Smooth muscle cell (in vitro differentiated cells): ENCODE data around the gene PCSK7. TPM values are rescaled to one million over a fixed set of nuclear protein-coding genes. Genes with fewer than 3 reads are reported as not detected.

Source experiments
- DNase-seq: peaks from one replicate; lab custom pipeline; 2025; ENCODE audit not compliant: unreplicated experiment; lab: John Stamatoyannopoulos, UW
- H2AFZ ChIP-seq: fragments of 200-600 bp; sonication (generic); 2 replicates; pipeline ENCODE4 v1.6.0; 2016; ENCODE audit warnings: antibody characterized with exemption, low read depth, mild to moderate bottlenecking
- H3F3A ChIP-seq: fragments of 200-600 bp; sonication (generic); 2 replicates; pipeline ENCODE4 v1.6.0; 2017; ENCODE audit warnings: antibody characterized with exemption, low read depth
- H3K27ac ChIP-seq: fragments of 200-600 bp; sonication (generic); 2 replicates; pipeline ENCODE4 v1.5.1; 2016; ENCODE audit warnings: low read depth, mild to moderate bottlenecking
- H3K27me3 ChIP-seq: fragments of 200-600 bp; sonication (generic); 2 replicates; pipeline ENCODE4 v1.6.1; 2016; ENCODE audit warnings: low read depth, mild to moderate bottlenecking
- H3K36me3 ChIP-seq: fragments of 200-600 bp; sonication (generic); 2 replicates; pipeline ENCODE4 v1.5.1; 2016; ENCODE audit warnings: low read depth
- H3K4me1 ChIP-seq: fragments of 200-600 bp; sonication (generic); 2 replicates; pipeline ENCODE4 v1.5.1; 2016; ENCODE audit warnings: low read depth
- H3K4me2 ChIP-seq: fragments of 200-600 bp; sonication (generic); 2 replicates; pipeline ENCODE4 v1.6.0; 2016; ENCODE audit warnings: mild to moderate bottlenecking
- H3K4me3 ChIP-seq: fragments of 200-600 bp; sonication (generic); 2 replicates; pipeline ENCODE4 v1.5.1; 2016; ENCODE audit warnings: mild to moderate bottlenecking
- H3K79me2 ChIP-seq: fragments of 200-600 bp; sonication (generic); 2 replicates; pipeline ENCODE4 v1.6.0; 2016; ENCODE audit warnings: low read depth, mild to moderate bottlenecking
- H3K9ac ChIP-seq: fragments of 200-600 bp; sonication (generic); 2 replicates; pipeline ENCODE4 v1.6.0; 2016; ENCODE audit warnings: low read depth
- H3K9me3 ChIP-seq: fragments of 200-600 bp; sonication (generic); replicated peaks from 2 replicates; pipeline ENCODE4 v1.5.1; 2016; ENCODE audit warnings: low read depth
- H4K20me1 ChIP-seq: fragments of 200-600 bp; sonication (generic); 2 replicates; pipeline ENCODE4 v1.6.0; 2016; ENCODE audit warnings: low read depth
- CTCF ChIP-seq: fragments of 200-600 bp; sonication (generic); IDR thresholded peaks from 2 replicates; pipeline ENCODE4 v1.5.1; 2017; ENCODE audit warnings: borderline replicate concordance, mild to moderate bottlenecking, antibody characterized with exemption; ENCODE audit not compliant: insufficient read depth, poor library complexity, severe bottlenecking
- WGBS: methylation state at CpG from one replicate; pipeline ENCODE4 v1.1.7; 2016; ENCODE audit warnings: low lambda C conversion rate; 5-methylcytosine and 5-hydroxymethylcytosine counted together
- polyA plus RNA-seq: library from polyadenylated mRNA; unstranded; fragments of >200 nt; fragmentation: Nextera tagmentation; extraction: Ambion mirVana; gene quantifications from 2 replicates; pipeline ENCODE4 v1.2.1, GENCODE V29; 2016
- total RNA-seq: library from RNA; depleted of rRNA; stranded (reverse); fragments of >200 nt; gene quantifications from 2 replicates; pipeline ENCODE4 v1.2.3, GENCODE V29; 2014

PCSK7 gene
- total and polyA plus RNA-seq, 2 experiments from 2014 or later = 20.8 to 23.5 TPM

DNA sequence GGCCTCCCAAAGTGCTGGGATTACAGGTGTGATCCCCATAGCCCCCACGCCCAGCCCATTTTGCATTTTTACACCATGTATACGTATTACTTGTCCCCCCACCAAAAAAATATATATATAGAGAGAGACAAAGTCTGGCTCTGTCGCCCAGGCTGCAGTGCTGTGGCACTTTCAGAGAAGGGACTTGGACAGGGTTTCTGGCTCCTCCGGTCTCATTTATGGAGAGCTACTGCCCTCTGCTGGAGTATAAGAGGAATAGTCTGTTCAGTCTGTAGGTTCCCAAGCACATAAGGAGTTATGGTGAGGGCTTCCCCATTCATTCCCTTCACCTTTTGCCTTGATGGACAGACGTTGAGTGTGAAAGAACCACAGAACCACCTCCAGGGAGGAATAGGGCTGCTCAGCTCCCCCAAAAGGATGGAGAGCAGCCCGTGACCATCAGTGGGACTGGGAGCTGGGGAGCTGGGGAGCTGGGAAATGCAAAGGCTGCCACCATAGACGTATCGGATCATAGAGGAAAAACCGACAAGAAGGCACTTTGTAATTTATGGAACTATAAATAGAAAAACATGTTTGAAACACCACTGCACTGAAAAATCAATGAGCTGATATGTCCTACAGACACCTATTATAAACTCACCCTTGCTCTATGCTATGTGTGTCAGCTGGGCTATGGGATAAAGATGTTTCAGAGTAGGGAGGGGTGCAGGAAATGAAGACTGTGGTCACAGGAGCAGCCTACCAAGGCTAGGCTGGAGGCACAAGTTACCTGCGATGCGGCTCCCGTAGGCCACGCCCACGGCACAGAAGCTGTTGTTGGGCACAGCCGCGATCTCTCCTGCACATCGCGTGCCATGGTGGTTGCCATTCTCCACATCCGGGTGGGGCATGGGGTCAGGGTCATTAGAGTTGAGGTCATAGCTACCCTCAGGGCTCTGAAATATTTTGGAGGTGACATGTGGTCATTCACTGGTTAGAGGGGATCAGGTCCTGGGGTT, 5.2 kb downstream of the PCSK7 start:
- Histone ChIP-seq H2AFZ (no peak overlapping the region), H3K79me2 (peaks cover 28% of the 10 kb centered on the region), H3K36me3 (no peaks in the 10 kb centered on the region), H3K9me3 (no peaks in the 10 kb centered on the region), H3F3A (no peaks in the 10 kb centered on the region), H3K27ac (no peak overlapping the region), H3K4me3 (no peak overlapping the region), H3K4me2 (no peak overlapping the region), H3K9ac (no peak overlapping the region), H3K4me1 (peaks cover 6% of the 10 kb centered on the region), H3K27me3 (no peaks in the 10 kb centered on the region), H4K20me1 (no peaks in the 10 kb centered on the region)
- 71% methylated on average over 19 of the region's 19 CpGs for WGBS
- peak; percentile 83 for TF ChIP-seq CTCF
- DNase-seq = no peak

- Histone ChIP-seq H3K27me3 (no peaks in the 10 kb centered on the region), H3K4me3 (no peak overlapping the region), H3K36me3 (no peaks in the 10 kb centered on the region), H3K9me3 (no peaks in the 10 kb centered on the region), H3K9ac (no peak overlapping the region), H3K4me1 (no peaks in the 10 kb centered on the region), H3K79me2 (peaks cover 17% of the 10 kb centered on the region), H3K27ac (no peak overlapping the region), H3K4me2 (no peak overlapping the region), H3F3A (no peaks in the 10 kb centered on the region), H4K20me1 (no peaks in the 10 kb centered on the region), H2AFZ (no peak overlapping the region)
- no peak for DNase-seq
- no peak for TF ChIP-seq CTCF
- WGBS = over 99% methylated on average over 9 of the region's 9 CpGs
Measured at GRCh38 chr11:117225553-117226170, 6.2 kb downstream of the PCSK7 start.

GRCh38 chr11:117223741-117224689, 7.9 kb downstream of the PCSK7 start:
- DNase-seq = no peak
- H3K27ac ChIP-seq = no peak overlapping the region
- H3K9me3 ChIP-seq = no peaks in the 10 kb centered on the region
- H3F3A ChIP-seq = no peaks in the 10 kb centered on the region
- H3K36me3 ChIP-seq = no peaks in the 10 kb centered on the region
- H3K4me1 ChIP-seq = no peaks in the 10 kb centered on the region
- no peak for TF ChIP-seq CTCF
- no peaks in the 10 kb centered on the region for H4K20me1 ChIP-seq
- no peak overlapping the region for H2AFZ ChIP-seq
- H3K9ac ChIP-seq = no peak overlapping the region
- H3K27me3 ChIP-seq = no peaks in the 10 kb centered on the region
- H3K4me2 ChIP-seq = no peak overlapping the region
- peaks cover under 1% of the 10 kb centered on the region for H3K79me2 ChIP-seq
- WGBS = 92% methylated on average over 17 of the region's 17 CpGs
- no peak overlapping the region for H3K4me3 ChIP-seq
